HT-29 (cell line): Measurements from ENCODE around the gene FNDC3B. TPM values are rescaled to one million over a fixed set of nuclear protein-coding genes. Genes with fewer than 3 reads are reported as not detected.
A peak's percentile ranks its signal among the peaks of the same experiment; 100 is the strongest.

Experiments used
- DNase-seq: peaks from one replicate; pipeline ENCODE4 v3.0.0-alpha.2; 2015; ENCODE audit warnings: low spot score
- total RNA-seq: library from RNA; depleted of rRNA; stranded (reverse); fragments of >200 nt; shearing (Covaris generic); gene quantifications from 2 replicates; pipeline ENCODE4 v1.2.3, GENCODE V29; 2014

FNDC3B gene
- total RNA-seq, 1 experiment from 2014 or later, result 47.9 TPM

- DNase-seq, result no peak
Measured at GRCh38 chr3:172148702-172149565, 109.6 kb downstream of the FNDC3B start.

- no peak for DNase-seq
Measured at GRCh38 chr3:172150268-172150667, 110.9 kb downstream of the FNDC3B start.

- DNase-seq, result no peak
Measured at GRCh38 chr3:172150913-172151650, 111.7 kb downstream of the FNDC3B start.

GRCh38 chr3:172151651-172152649, 112.6 kb downstream of the FNDC3B start:
- no peak for DNase-seq

- DNase-seq, result no peak
Measured at GRCh38 chr3:172152874-172153273, 113.5 kb downstream of the FNDC3B start.

- peak; percentile 95 for DNase-seq
Measured at GRCh38 chr3:172153335-172153861, 114.0 kb downstream of the FNDC3B start.

GRCh38 chr3:172154768-172155664, 115.6 kb downstream of the FNDC3B start:
- peak; percentile 18 for DNase-seq

- peak; percentile 65 for DNase-seq
Measured at GRCh38 chr3:172155897-172156585, 116.7 kb downstream of the FNDC3B start.

GRCh38 chr3:172156586-172156955, 117.2 kb downstream of the FNDC3B start:
- peak; percentile 38 for DNase-seq

GRCh38 chr3:172157564-172158258, 118.3 kb downstream of the FNDC3B start:
- DNase-seq, result no peak

- no peak for DNase-seq
Measured at GRCh38 chr3:172158741-172159140, 119.4 kb downstream of the FNDC3B start.

- no peak for DNase-seq
Measured at GRCh38 chr3:172159376-172159775, 120.0 kb downstream of the FNDC3B start.

- no peak for DNase-seq
Measured at GRCh38 chr3:172159962-172160538, 120.7 kb downstream of the FNDC3B start.

GRCh38 chr3:172161133-172161789, 121.9 kb downstream of the FNDC3B start:
- no peak for DNase-seq

- DNase-seq, result no peak
Measured at GRCh38 chr3:172161959-172162358, 122.6 kb downstream of the FNDC3B start.

GRCh38 chr3:172163320-172163719, 123.9 kb downstream of the FNDC3B start:
- no peak for DNase-seq

- no peak for DNase-seq
Measured at GRCh38 chr3:172164620-172165362, 125.4 kb downstream of the FNDC3B start.
